GM19328 (cell line): ENCODE results near the gene TSHZ2.

ENCODE experiments used
- ATAC-seq: cut with Tn5 transposase; IDR thresholded peaks from one replicate; pipeline ENCODE4 v1.9.1; 2021; ENCODE audit warnings: mild to moderate bottlenecking, moderate library complexity; ENCODE audit not compliant: unreplicated experiment

TSHZ2 gene

GRCh38 chr20:53370345-53370961 lies 398.3 kb downstream of the TSHZ2 start:
- no peak for ATAC-seq

GRCh38 chr20:53371216-53371615 lies 399.1 kb downstream of the TSHZ2 start:
- ATAC-seq = no peak

DNA sequence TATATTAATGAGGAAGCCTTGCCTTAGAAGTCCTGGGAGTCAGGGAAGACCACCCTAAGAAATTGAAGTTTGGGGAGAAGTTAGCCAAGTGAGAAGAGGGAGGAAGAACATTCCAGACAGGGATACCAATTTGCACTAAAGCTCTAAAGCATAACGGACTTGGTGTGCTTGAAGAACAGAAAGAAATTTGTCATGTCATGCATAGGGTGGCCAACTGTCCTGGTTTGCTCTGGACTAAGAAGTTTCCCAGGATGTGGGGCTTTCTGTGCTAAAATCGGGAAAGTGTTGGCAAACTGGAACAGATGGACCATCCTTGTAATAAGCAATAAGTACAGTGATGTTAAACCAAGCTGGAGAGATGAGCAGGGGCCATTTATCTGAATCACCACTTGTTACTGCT lies 403.9 kb downstream of the TSHZ2 start:
- no peak for ATAC-seq

GRCh38 chr20:53379014-53379832 lies 407.1 kb downstream of the TSHZ2 start:
- ATAC-seq = no peak

DNA sequence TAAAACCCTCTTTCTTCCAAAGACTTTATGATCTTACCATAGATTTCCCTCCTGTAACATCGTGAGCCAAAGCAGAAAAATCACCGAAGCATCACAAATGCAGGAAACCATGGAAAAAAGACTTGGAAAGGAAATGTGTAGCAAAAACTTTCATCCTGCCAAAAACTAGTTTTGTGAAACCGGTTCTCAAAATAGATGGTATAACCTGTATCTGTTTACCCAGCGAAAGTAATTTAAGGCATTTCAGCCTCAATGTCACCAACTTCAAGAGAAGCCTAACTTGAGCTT lies 407.6 kb downstream of the TSHZ2 start:
- ATAC-seq = no peak

- ATAC-seq = no peak
These were observed 409.6 kb downstream of the TSHZ2 start for GRCh38 chr20:53381568-53382262.

DNA sequence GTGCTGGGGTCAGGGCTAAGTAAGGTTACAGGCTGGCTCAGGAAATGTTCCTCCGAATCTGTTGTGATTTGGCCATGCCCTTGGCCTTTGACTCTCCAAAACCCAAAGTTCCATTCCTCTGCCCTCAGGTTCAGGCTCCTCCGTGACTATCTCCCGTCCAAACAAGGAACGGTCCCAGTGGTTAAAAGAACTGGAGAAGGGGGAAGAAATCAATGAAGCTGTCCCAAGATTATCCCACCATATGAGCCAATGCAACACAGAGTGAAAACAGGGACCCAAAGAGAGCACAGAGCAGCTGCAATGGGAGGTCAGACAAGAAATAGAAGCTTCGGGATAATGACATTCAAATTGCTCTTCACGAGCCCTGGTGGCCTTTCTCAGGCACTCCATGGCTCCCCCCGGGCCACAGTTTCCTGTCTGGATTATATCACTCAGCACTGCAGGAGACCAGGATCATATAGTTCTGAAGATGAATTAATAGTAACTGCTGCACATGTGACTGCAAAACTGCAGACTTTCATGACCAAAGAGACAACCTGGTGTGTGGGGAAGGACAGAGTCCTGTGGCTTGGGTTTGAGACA lies 410.2 kb downstream of the TSHZ2 start:
- ATAC-seq = no peak

GRCh38 chr20:53383916-53384315 lies 411.8 kb downstream of the TSHZ2 start:
- ATAC-seq = no peak

DNA sequence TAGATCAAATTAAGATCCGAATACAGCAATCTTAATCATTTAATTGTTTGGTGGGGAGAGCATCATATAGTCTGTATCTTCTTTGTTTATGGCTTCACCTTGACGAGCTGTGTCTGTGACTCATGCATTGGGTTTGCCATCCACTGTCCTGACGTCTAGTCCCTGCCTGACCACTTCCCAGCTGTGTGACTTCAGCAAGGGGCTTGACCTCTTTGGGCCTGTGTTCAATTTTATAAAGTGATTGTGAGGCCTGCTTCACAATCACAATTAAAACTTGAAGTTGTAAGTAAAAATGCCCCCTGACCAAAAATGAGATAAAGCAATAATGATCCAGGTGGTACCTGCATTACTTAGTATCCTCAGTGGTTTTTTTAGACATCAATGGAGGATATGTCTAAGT lies 412.2 kb downstream of the TSHZ2 start:
- ATAC-seq = no peak

DNA sequence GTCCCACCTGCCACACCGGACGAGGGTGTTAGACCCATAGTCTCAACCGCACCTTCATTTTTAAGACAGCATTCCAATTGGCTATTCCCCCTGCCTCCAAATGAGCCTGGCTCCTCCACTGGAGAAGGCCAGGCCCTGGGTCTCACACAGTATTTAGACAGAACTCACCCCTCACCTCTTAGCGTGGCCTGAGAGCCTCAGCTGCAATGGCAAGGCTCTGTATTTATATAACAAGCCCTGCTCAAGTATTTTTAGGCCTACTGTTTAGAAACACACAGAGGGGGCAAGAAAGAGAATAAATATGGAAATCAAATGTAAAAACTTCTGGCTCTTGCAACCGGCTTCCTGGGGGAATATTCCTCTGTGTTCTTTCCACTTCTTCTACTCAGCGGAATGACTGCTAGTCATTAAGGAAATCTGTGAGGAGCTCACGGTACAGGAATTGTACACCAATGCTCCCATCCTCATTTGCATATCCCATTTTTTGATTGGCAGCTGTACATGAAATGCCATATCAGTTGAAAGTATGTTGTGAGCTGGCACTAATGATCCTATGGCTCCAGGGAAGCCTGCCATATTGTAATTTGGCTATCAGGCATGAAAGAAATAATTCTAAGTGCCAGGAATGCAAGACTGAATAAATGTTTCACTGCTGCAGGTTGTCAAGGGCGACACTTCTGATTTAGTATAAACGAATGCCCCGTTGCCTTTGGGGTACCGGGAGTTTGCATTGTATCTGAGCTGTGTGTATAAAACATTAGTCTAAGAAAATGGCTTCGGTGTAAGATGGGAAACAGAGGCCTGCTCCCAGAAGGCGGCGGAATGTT lies 414.0 kb downstream of the TSHZ2 start:
- ATAC-seq = no peak

GRCh38 chr20:53387983-53388675 lies 416.0 kb downstream of the TSHZ2 start:
- no peak for ATAC-seq

GRCh38 chr20:53389516-53390300 lies 417.6 kb downstream of the TSHZ2 start:
- ATAC-seq = no peak

DNA sequence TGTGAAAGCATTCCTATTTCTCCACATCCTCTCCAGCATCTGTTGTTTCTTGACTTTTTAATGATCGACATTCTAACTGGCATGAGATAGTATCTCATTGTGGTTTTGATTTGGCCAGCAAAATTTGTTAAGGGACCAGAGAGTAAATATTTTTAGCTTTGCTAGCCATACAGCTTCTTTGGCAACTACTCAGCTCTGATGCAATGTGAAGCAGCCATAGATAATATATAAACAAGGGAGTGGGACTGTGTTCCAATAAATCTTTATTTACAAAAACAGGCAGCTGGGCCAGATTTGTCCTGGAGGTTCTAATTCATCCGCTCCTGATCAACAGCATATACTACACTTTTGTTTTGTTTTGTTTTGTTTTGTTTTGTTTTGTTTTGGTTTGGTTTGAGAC lies 418.6 kb downstream of the TSHZ2 start:
- ATAC-seq = no peak

GRCh38 chr20:53394433-53394832 lies 422.3 kb downstream of the TSHZ2 start:
- ATAC-seq = no peak

- ATAC-seq = no peak
These were observed 423.2 kb downstream of the TSHZ2 start for GRCh38 chr20:53395188-53395923.

DNA sequence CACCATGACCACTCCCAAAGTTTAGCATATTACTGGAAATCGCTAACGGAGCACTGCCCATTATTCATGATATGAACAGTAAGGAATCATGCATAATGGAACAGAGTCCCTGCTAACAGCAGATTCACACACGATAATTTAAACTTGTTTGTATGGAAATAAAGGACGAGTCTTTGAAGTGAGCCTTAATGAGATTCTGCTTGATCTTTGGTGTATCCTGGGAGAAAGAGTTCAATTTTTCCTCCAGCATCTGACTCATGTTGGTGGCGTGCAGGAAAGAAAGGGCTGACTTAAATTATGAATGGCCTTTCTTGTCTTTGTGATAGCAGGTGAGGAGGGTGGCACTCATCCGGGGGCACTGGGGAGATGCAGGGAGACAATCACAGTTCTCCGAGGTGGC lies 426.9 kb downstream of the TSHZ2 start:
- no peak for ATAC-seq

- ATAC-seq = no peak
These were observed 427.6 kb downstream of the TSHZ2 start for GRCh38 chr20:53399592-53400335.
